Measurements from ENCODE around the gene NDUFV3.

DNA sequence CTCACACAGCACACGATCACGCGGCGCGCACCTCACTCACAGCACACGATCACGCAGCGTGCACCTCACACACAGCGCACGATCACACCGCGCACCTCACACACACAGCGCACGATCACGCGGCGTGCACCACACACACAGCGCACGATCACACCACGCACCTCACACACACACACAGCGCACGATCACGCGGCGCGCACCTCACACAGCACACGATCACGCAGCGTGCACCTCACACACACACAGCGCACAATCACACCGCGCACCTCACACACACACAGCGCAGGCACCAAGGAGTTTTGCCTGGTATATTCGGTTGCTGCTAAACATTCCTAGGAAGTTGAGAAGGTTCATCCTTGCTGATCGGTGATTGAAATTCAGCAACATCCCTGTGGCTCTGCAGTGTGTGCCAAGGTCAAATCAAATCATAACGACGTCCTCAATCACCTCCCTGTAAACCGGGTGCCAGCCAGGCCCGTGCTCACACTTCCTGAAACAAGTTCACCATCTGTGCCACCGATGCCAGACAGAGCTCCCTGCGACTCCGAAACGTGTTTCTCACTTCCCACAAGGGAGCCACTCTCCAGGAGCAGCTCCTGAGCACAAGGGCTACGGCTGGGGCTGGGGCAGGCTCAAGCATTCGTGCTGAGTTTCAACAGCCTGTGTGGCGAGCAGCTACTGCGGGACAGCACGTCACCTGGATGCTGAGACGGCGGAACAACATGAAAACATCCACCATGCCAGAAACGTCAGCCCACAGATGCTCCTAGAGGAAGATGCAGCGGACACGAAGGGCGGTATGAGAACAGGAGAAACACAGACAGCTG is 44.0 kb upstream of the NDUFV3 start:
- TF ChIP-seq, protein P1, sequence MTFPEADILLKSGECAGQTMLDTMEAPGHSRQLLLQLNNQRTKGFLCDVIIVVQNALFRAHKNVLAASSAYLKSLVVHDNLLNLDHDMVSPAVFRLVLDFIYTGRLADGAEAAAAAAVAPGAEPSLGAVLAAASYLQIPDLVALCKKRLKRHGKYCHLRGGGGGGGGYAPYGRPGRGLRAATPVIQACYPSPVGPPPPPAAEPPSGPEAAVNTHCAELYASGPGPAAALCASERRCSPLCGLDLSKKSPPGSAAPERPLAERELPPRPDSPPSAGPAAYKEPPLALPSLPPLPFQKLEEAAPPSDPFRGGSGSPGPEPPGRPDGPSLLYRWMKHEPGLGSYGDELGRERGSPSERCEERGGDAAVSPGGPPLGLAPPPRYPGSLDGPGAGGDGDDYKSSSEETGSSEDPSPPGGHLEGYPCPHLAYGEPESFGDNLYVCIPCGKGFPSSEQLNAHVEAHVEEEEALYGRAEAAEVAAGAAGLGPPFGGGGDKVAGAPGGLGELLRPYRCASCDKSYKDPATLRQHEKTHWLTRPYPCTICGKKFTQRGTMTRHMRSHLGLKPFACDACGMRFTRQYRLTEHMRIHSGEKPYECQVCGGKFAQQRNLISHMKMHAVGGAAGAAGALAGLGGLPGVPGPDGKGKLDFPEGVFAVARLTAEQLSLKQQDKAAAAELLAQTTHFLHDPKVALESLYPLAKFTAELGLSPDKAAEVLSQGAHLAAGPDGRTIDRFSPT (tag by site-specific recombination; IDR thresholded peaks at IDR 0.05) = no peak
- TF ChIP-seq, protein P2, sequence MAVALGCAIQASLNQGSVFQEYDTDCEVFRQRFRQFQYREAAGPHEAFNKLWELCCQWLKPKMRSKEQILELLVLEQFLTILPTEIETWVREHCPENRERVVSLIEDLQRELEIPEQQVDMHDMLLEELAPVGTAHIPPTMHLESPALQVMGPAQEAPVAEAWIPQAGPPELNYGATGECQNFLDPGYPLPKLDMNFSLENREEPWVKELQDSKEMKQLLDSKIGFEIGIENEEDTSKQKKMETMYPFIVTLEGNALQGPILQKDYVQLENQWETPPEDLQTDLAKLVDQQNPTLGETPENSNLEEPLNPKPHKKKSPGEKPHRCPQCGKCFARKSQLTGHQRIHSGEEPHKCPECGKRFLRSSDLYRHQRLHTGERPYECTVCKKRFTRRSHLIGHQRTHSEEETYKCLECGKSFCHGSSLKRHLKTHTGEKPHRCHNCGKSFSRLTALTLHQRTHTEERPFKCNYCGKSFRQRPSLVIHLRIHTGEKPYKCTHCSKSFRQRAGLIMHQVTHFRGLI (tag by site-specific recombination; IDR thresholded peaks at IDR 0.05) = no peak
